Measurements from ENCODE around the gene C6orf136. TPM values are rescaled to one million over a fixed set of nuclear protein-coding genes. Genes with fewer than 3 reads are reported as not detected.

Gene C6orf136
- total and polyA plus RNA-seq, 10 of the 15 experiments (the other 5 are each of a cell fraction or from before 2014, with no cell fraction given) = 5.2 to 24.1 (median 14.9) TPM

DNA sequence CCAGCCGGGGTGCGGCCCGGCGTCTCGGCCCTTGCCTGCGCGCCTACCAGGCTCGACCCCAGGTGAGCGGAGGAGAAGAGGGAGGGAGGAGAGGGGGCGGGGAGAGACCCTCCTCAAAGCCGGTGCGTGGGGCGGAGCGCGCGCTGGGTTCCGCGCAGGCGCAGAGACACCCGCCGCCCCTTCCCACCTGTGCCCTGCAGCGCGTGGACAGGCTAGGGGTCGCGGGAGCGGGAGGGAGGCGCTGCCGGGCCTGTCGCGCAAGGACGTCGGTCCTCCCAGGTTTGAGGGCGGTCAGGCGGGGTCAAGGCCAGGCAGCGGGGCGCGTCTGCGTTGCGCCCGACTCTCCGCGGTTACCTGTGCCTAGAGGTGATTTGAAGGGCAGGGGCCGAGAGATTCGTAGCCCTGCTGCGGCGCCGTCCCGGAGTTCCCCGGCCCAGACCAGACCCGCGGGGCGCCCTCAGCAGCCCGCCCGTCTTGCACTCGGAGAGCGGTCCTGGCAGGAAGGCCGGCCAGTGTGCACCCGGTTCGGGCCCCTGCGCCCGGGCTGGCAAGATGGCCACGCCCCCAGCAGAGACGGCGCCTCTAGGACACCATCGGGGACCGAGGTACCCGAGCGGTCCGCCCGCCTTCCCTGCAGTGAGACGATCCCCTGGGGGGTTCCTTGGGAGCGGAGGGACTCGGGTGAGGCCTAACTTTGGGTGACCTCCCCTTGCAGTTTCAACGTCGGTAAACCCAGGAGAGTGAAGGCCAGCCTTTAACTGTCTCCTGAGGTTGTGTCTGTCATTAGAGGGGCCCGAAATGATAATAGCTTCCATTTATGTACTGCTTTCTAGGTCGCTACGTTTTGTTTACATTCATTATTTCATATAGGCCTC lies 546 bp downstream of the C6orf136 start (continued):
- TF ChIP-seq NR2C1 (IDR thresholded peaks at IDR 0.05) (peak; percentile 27; the same call in 1 of the 2 replicates), TCF3 (IDR thresholded peaks at IDR 0.05; ENCODE audit: borderline replicate concordance, insufficient read depth, low read depth, low read length) (0 out of 2 replicates have a peak, but pooled peaks have one; percentile 7), RELA (IDR thresholded peaks at IDR 0.05; ENCODE audit: borderline replicate concordance, partially characterized antibody) (peak; percentile 15), ZBTB33 (IDR thresholded peaks at IDR 0.05) (no peak), BACH1 (IDR thresholded peaks at IDR 0.05; ENCODE audit: borderline replicate concordance) (peak; percentile 54; the same call in 1 of the 2 replicates), SP1 (IDR thresholded peaks at IDR 0.05; ENCODE audit: low read depth, low read length) (peak; percentile 7), CBFB (IDR thresholded peaks at IDR 0.05; ENCODE audit: low read depth) (no peak), YY1 (IDR thresholded peaks at IDR 0.05; ENCODE audit: low read depth, low read length) (peak; percentile 86), POLR2A (IDR thresholded peaks at IDR 0.05; ENCODE audit: low read depth, low read length) (peak; percentile 84), MAX (IDR thresholded peaks at IDR 0.05; ENCODE audit: low read depth, low read length) (0 out of 2 replicates have a peak, but pooled peaks have one; percentile 16), BRCA1 (IDR thresholded peaks at IDR 0.05; ENCODE audit: low read depth, low read length) (no peak), ESRRA (IDR thresholded peaks at IDR 0.05; ENCODE audit: low read length) (peak; percentile 89; the same call in 1 of the 2 replicates), TCF12 (IDR thresholded peaks at IDR 0.05; ENCODE audit: low read depth, low read length) (0 out of 2 replicates have a peak, but pooled peaks have one; percentile 6), SREBF2 (IDR thresholded peaks at IDR 0.05; ENCODE audit: low read length) (no peak), IRF5 (IDR thresholded peaks at IDR 0.05; ENCODE audit: borderline replicate concordance) (no peak), IKZF1 (conservative IDR thresholded peaks at IDR 0.05) (peak; percentile 70)
- TF ChIP-seq, protein P1, sequence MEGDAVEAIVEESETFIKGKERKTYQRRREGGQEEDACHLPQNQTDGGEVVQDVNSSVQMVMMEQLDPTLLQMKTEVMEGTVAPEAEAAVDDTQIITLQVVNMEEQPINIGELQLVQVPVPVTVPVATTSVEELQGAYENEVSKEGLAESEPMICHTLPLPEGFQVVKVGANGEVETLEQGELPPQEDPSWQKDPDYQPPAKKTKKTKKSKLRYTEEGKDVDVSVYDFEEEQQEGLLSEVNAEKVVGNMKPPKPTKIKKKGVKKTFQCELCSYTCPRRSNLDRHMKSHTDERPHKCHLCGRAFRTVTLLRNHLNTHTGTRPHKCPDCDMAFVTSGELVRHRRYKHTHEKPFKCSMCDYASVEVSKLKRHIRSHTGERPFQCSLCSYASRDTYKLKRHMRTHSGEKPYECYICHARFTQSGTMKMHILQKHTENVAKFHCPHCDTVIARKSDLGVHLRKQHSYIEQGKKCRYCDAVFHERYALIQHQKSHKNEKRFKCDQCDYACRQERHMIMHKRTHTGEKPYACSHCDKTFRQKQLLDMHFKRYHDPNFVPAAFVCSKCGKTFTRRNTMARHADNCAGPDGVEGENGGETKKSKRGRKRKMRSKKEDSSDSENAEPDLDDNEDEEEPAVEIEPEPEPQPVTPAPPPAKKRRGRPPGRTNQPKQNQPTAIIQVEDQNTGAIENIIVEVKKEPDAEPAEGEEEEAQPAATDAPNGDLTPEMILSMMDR (IDR thresholded peaks at IDR 0.05 in 2 of 3, conservative IDR thresholded peaks at IDR 0.05 in 1 of 3; ENCODE audit: control insufficient read depth in 2 of 3, extremely low read depth in 1 of 3, insufficient read depth in 1 of 3, low read depth in 3 of 3, low read length in 3 of 3) = no peak
- TF ChIP-seq, protein P2, sequence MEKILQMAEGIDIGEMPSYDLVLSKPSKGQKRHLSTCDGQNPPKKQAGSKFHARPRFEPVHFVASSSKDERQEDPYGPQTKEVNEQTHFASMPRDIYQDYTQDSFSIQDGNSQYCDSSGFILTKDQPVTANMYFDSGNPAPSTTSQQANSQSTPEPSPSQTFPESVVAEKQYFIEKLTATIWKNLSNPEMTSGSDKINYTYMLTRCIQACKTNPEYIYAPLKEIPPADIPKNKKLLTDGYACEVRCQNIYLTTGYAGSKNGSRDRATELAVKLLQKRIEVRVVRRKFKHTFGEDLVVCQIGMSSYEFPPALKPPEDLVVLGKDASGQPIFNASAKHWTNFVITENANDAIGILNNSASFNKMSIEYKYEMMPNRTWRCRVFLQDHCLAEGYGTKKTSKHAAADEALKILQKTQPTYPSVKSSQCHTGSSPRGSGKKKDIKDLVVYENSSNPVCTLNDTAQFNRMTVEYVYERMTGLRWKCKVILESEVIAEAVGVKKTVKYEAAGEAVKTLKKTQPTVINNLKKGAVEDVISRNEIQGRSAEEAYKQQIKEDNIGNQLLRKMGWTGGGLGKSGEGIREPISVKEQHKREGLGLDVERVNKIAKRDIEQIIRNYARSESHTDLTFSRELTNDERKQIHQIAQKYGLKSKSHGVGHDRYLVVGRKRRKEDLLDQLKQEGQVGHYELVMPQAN (conservative IDR thresholded peaks at IDR 0.05) = peak; percentile 76
- TF ChIP-seq, protein P3, sequence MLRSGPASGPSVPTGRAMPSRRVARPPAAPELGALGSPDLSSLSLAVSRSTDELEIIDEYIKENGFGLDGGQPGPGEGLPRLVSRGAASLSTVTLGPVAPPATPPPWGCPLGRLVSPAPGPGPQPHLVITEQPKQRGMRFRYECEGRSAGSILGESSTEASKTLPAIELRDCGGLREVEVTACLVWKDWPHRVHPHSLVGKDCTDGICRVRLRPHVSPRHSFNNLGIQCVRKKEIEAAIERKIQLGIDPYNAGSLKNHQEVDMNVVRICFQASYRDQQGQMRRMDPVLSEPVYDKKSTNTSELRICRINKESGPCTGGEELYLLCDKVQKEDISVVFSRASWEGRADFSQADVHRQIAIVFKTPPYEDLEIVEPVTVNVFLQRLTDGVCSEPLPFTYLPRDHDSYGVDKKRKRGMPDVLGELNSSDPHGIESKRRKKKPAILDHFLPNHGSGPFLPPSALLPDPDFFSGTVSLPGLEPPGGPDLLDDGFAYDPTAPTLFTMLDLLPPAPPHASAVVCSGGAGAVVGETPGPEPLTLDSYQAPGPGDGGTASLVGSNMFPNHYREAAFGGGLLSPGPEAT (IDR thresholded peaks at IDR 0.05; ENCODE audit: low read depth) = peak; percentile 27; the same call in 1 of the 2 replicates
